Osteoblast (primary cell): ENCODE results near the gene SERPINH1. TPM values are rescaled to one million over a fixed set of nuclear protein-coding genes. Genes with fewer than 3 reads are reported as not detected.

Experiments
- DNase-seq: peaks from one replicate; pipeline ENCODE4 v3.0.0; 2011; ENCODE audit warnings: low spot score, mixed read lengths; ENCODE audit not compliant: insufficient read length; ENCODE audit errors: missing footprints
- H2AFZ ChIP-seq: 2 replicates; pipeline ENCODE4 v1.6.0; 2011; ENCODE audit warnings: mild to moderate bottlenecking, low read length
- H3K27ac ChIP-seq: 2 replicates; pipeline ENCODE4 v1.5.1; 2011; ENCODE audit warnings: mild to moderate bottlenecking, low read depth, low read length, moderate library complexity
- H3K27me3 ChIP-seq: 2 replicates; pipeline ENCODE4 v1.6.0; 2012; ENCODE audit warnings: mild to moderate bottlenecking, control low read depth, inconsistent platforms, low read length, moderate library complexity; ENCODE audit not compliant: insufficient read depth
- H3K36me3 ChIP-seq: 2 replicates; pipeline ENCODE4 v1.5.1; 2011; ENCODE audit warnings: mild to moderate bottlenecking, low read length, control low read depth, moderate library complexity; ENCODE audit not compliant: insufficient read depth
- H3K4me1 ChIP-seq: 2 replicates; pipeline ENCODE4 v1.5.1; 2011; ENCODE audit warnings: mild to moderate bottlenecking, low read length, control low read depth, moderate library complexity; ENCODE audit not compliant: insufficient read depth
- H3K4me2 ChIP-seq: 2 replicates; pipeline ENCODE4 v1.6.0; 2011; ENCODE audit warnings: mild to moderate bottlenecking, low read length; ENCODE audit not compliant: insufficient read depth
- H3K4me3 ChIP-seq: fragments of 200-600 bp; sonication (generic); 3 replicates; pipeline ENCODE4 v1.5.1; 2012; ENCODE audit warnings: mild to moderate bottlenecking, low read length, inconsistent platforms; ENCODE audit not compliant: insufficient read depth
- H3K79me2 ChIP-seq: 2 replicates; pipeline ENCODE4 v1.6.0; 2012; ENCODE audit warnings: mild to moderate bottlenecking, low read length, control low read depth, inconsistent platforms; ENCODE audit not compliant: insufficient read depth
- H3K9me3 ChIP-seq: 2 replicates; pipeline ENCODE4 v1.5.1; 2011; ENCODE audit warnings: low read depth, low read length, control low read depth
- H4K20me1 ChIP-seq: 2 replicates; pipeline ENCODE4 v1.6.0; 2012; ENCODE audit warnings: mild to moderate bottlenecking, low read length, control low read depth; ENCODE audit not compliant: insufficient read depth
- total RNA-seq: library from RNA; depleted of rRNA; stranded (reverse); fragments of >200 nt; gene quantifications from 2 replicates; pipeline ENCODE4 v1.2.3, GENCODE V29; 2012
- TF ChIP-seq, protein P1 (sequence below): IDR thresholded peaks from 2 replicates; pipeline ENCODE4 v1.5.1; 2011; ENCODE audit warnings: mild to moderate bottlenecking, low read depth, low read length, moderate library complexity; ENCODE audit errors: extremely low read depth

SERPINH1 gene
- total RNA-seq, 1 donor = 1,318 TPM

DNA sequence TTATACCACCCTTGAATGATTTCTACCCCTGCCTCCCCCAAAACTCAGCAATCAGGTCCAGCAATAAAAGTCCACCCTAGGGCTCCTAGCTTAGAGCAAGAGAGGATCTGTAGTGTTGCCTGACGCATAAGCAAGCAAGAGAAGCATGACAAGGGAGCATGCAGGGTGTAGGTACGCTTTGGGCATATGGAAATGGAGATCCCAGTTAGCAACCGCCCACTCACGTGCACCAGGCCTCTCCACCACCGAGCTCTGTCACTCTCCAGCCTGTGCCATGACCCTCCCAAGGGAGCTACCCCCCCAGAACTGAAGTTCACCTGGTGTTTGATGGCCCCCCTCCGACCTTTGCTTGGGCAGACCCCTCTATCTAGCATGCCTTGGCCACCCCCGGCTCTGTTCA lies 39.4 kb downstream of the SERPINH1 start:
- Histone ChIP-seq H3K4me3 (no peak overlapping the region), H3K9me3 (no peaks in the 10 kb centered on the region), H3K79me2 (no peaks in the 10 kb centered on the region), H3K4me2 (no peak overlapping the region), H3K4me1 (peaks cover 23% of the 10 kb centered on the region), H4K20me1 (no peaks in the 10 kb centered on the region), H2AFZ (no peak overlapping the region), H3K27me3 (no peaks in the 10 kb centered on the region), H3K36me3 (no peaks in the 10 kb centered on the region), H3K27ac (no peak overlapping the region)
- TF ChIP-seq, protein P1, sequence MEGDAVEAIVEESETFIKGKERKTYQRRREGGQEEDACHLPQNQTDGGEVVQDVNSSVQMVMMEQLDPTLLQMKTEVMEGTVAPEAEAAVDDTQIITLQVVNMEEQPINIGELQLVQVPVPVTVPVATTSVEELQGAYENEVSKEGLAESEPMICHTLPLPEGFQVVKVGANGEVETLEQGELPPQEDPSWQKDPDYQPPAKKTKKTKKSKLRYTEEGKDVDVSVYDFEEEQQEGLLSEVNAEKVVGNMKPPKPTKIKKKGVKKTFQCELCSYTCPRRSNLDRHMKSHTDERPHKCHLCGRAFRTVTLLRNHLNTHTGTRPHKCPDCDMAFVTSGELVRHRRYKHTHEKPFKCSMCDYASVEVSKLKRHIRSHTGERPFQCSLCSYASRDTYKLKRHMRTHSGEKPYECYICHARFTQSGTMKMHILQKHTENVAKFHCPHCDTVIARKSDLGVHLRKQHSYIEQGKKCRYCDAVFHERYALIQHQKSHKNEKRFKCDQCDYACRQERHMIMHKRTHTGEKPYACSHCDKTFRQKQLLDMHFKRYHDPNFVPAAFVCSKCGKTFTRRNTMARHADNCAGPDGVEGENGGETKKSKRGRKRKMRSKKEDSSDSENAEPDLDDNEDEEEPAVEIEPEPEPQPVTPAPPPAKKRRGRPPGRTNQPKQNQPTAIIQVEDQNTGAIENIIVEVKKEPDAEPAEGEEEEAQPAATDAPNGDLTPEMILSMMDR = no peak
- DNase-seq = no peak

DNA sequence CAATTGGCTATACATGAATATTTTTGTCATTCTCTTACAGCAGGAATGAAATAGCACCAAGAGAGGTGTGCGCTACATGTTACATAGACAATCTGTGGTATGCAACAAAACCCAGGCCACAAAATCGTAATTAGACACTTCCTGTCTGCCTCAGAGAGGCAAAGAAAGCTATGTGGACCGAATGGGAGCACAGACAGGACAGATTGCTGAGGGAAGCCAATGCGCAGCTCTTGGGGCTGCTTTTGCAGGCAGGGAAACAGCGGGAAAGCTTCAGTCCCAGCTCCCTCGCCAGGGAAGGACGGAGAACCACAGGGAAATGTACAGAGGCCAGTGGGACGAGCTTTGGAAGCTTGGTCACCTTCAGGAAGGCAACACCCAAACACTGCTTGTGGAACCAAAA lies 40.9 kb downstream of the SERPINH1 start:
- TF ChIP-seq, protein P1 = no peak
- Histone ChIP-seq H3K9me3 (no peaks in the 10 kb centered on the region), H3K4me1 (peaks cover 23% of the 10 kb centered on the region), H3K4me2 (peak overlapping the region; percentile 79), H3K36me3 (no peaks in the 10 kb centered on the region), H4K20me1 (no peaks in the 10 kb centered on the region), H3K4me3 (peak overlapping the region; percentile 2), H3K27me3 (no peaks in the 10 kb centered on the region), H3K79me2 (no peaks in the 10 kb centered on the region), H3K27ac (peak overlapping the region; percentile 11), H2AFZ (peak overlapping the region; percentile 72)
- DNase-seq = peak; percentile 85

DNA sequence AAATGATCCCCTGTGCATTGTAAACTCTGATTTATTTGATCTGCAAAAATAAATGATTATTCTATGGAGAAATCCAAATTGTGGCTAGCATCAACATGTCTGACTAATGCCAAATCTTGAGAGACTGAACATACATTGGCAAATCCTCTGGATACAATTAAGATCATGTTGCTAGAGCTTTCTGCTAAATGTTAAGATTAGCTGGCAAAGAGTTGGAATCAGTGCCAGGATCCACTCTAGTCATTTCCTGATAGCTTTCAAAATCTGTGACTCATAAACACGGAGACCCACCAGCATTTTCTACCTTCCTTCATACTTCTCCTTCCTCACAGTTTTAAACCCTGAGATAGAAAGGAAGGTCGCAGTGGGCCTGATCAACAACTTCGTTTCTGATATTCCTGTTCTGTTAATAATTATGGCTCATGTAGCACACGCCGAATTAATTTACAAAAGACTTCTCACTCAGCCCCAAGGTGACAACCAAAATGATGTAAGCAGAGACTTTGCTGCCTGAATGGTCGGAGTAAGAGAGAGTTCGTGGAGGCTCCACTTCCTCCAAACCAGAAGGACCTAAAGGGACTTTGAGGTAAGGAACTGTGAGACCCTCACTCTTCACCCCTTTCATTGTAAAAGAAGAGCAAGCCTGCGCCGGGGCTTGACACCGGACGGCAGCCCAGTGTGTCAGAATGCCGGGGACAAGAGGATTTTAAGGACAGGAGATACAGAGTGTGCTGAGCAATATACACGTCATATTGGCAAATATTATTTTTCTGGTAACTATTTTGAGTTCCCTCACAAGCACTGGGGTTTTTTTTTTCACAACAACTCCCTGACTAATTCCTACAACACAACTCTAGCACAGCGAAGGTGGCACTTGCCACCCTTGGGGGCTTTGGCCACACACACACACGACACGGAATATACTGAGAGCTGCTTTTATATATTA lies 42.0 kb downstream of the SERPINH1 start:
- TF ChIP-seq, protein P1 = no peak
- Histone ChIP-seq H3K27ac (peak overlapping the region; percentile 96), H3K36me3 (no peaks in the 10 kb centered on the region), H3K4me1 (peaks cover 23% of the 10 kb centered on the region), H3K27me3 (no peaks in the 10 kb centered on the region), H4K20me1 (no peaks in the 10 kb centered on the region), H3K79me2 (no peaks in the 10 kb centered on the region), H2AFZ (peak overlapping the region; percentile 86), H3K4me3 (peak overlapping the region; percentile 62), H3K4me2 (peak overlapping the region; percentile 79), H3K9me3 (no peaks in the 10 kb centered on the region)
- DNase-seq = peak; percentile 94

DNA sequence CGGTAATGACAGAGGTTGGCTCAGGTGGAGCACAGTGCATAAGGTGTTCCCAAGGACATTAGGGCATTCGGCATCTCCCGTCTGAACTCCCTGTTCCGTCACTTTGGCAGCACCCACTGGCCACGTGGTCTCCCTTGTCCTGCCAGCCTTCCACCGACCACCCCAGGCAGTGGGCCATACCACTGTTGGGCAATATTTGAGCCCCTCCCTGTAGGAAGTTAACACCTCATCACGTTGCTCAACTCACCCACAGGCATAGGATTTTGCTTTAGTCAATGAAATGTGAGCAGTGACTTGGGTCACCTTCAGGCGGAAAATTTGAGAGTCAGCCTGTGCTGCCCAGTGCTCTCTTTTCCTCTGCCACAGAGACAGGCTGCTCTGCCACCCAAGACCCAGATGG lies 44.0 kb downstream of the SERPINH1 start:
- Histone ChIP-seq H2AFZ (no peak overlapping the region), H3K9me3 (no peaks in the 10 kb centered on the region), H3K36me3 (no peaks in the 10 kb centered on the region), H3K27ac (no peak overlapping the region), H3K4me3 (no peak overlapping the region), H3K4me1 (peaks cover 23% of the 10 kb centered on the region), H4K20me1 (no peaks in the 10 kb centered on the region), H3K79me2 (no peaks in the 10 kb centered on the region), H3K27me3 (no peaks in the 10 kb centered on the region), H3K4me2 (no peak overlapping the region)
- TF ChIP-seq, protein P1 = no peak
- DNase-seq = no peak
